Stimulated activated CD4-positive, alpha-beta T cell treated with anti-CD3 and anti-CD28 coated beads, Interleukin-12 subunit alpha, Interleukin-12 subunit beta, amount 100 ng/mL, for 48 hours (primary cell): ENCODE data around the gene AMBRA1.
"Not testable (repeated sequence)": the region's sequence is repeated elsewhere in the genome, so short reads cannot be mapped to it uniquely, and the experiment has no call there.

Experiments used
- DNase-seq, 3 donors: peaks; one replicate each; pipeline ENCODE4 v3.0.0-alpha.2; 2020; ENCODE audit warnings: low read depth in 2 of 3, low spot score in 1 of 3

The AMBRA1 gene

GRCh38 chr11:46385169-46386004 is 208.4 kb downstream of the AMBRA1 start:
- no peak for DNase-seq

GRCh38 chr11:46383974-46384701 is 209.7 kb downstream of the AMBRA1 start:
- DNase-seq = no peak

- DNase-seq = no peak
Observed at GRCh38 chr11:46383404-46383758, 210.4 kb downstream of the AMBRA1 start.

GRCh38 chr11:46382646-46383403 is 211.0 kb downstream of the AMBRA1 start:
- no peak for DNase-seq

- no peak for DNase-seq
Observed at GRCh38 chr11:46381819-46382645, 211.8 kb downstream of the AMBRA1 start.

GRCh38 chr11:46381048-46381818 is 212.6 kb downstream of the AMBRA1 start, which contains the start of gene MDK:
Gene MDK (plus strand): TSS chr11:46381669. CDS start chr11:46382058, 389 bp downstream.
- no peak for DNase-seq

GRCh38 chr11:46380340-46381047 is 213.3 kb downstream of the AMBRA1 start:
- peak; percentile 40 to 65 (median 56) for DNase-seq

GRCh38 chr11:46379482-46380293 is 214.1 kb downstream of the AMBRA1 start:
- DNase-seq = not testable (repeated sequence)

GRCh38 chr11:46378811-46379481 is 214.9 kb downstream of the AMBRA1 start:
- no peak for DNase-seq

GRCh38 chr11:46378296-46378695 is 215.5 kb downstream of the AMBRA1 start:
- no peak for DNase-seq

GRCh38 chr11:46377831-46378230 is 216.0 kb downstream of the AMBRA1 start:
- no peak for DNase-seq

GRCh38 chr11:46377290-46377689 is 216.5 kb downstream of the AMBRA1 start:
- no peak for DNase-seq

- no peak for DNase-seq
Observed at GRCh38 chr11:46376258-46377050, 217.4 kb downstream of the AMBRA1 start.

GRCh38 chr11:46375392-46376101 is 218.3 kb downstream of the AMBRA1 start:
- DNase-seq = no peak

GRCh38 chr11:46374815-46375214 is 219.0 kb downstream of the AMBRA1 start:
- no peak for DNase-seq
